Measurements from ENCODE around the gene CACNA1E. TPM values are rescaled to one million over a fixed set of nuclear protein-coding genes. Genes with fewer than 3 reads are reported as not detected.

Gene CACNA1E
- total RNA-seq, 1 experiment from 2014 or later = not detected

- no TSS peak for BruUV-seq (replicated peaks)
- intact Hi-C loops (cut with micrococcal nuclease; ENCODE audit: unreplicated experiment) = no loop called here
- POLR2A ChIA-PET (ENCODE audit: low non-redundant PET) = no interaction called here
- no peak for TF ChIP-seq EZH2 (IDR thresholded peaks at IDR 0.05; ENCODE audit: borderline replicate concordance, low read depth, low read length, poor library complexity, severe bottlenecking)
- no peak for TF ChIP-seq CTCF (conservative IDR thresholded peaks at IDR 0.05; ENCODE audit: low read depth, low read length)
- Histone ChIP-seq H3K36me3 (ENCODE audit: insufficient read depth, low read length, poor library complexity, severe bottlenecking) (no peaks in the 10 kb centered on the region), H3K27me3 (replicated peaks; ENCODE audit: insufficient read depth, low read depth, low read length, poor library complexity) (peaks cover 29% of the 10 kb centered on the region), H3K9me3 (ENCODE audit: low read depth, low read length, poor library complexity, severe bottlenecking) (no peaks in the 10 kb centered on the region), H3K4me1 (ENCODE audit: insufficient read depth, low read length, poor library complexity, severe bottlenecking) (no peaks in the 10 kb centered on the region), H3K27ac (ENCODE audit: low read depth, low read length, poor library complexity, severe bottlenecking) (no peak overlapping the region), H3K4me3 (ENCODE audit: low read depth, low read length, poor library complexity, severe bottlenecking) (no peak overlapping the region)
- CTCF ChIA-PET = no interaction called here
- no peak for DNase-seq (ENCODE audit: low spot score)
Observed at GRCh38 chr1:181531441-181531840, 48.1 kb downstream of the CACNA1E start.

GRCh38 chr1:181531951-181532600, 48.8 kb downstream of the CACNA1E start:
- Histone ChIP-seq H3K36me3 (ENCODE audit: insufficient read depth, low read length, poor library complexity, severe bottlenecking) (no peaks in the 10 kb centered on the region), H3K27ac (ENCODE audit: low read depth, low read length, poor library complexity, severe bottlenecking) (no peak overlapping the region), H3K9me3 (ENCODE audit: low read depth, low read length, poor library complexity, severe bottlenecking) (no peaks in the 10 kb centered on the region), H3K4me3 (ENCODE audit: low read depth, low read length, poor library complexity, severe bottlenecking) (no peak overlapping the region), H3K27me3 (replicated peaks; ENCODE audit: insufficient read depth, low read depth, low read length, poor library complexity) (peaks cover 29% of the 10 kb centered on the region), H3K4me1 (ENCODE audit: insufficient read depth, low read length, poor library complexity, severe bottlenecking) (no peaks in the 10 kb centered on the region)
- no TSS peak for BruUV-seq (replicated peaks)
- ChIA-PET POLR2A (ENCODE audit: low non-redundant PET) (no interaction called here), CTCF (no interaction called here)
- DNase-seq (ENCODE audit: low spot score) = no peak
- intact Hi-C loops (cut with micrococcal nuclease; ENCODE audit: unreplicated experiment) = no loop called here
- TF ChIP-seq EZH2 (IDR thresholded peaks at IDR 0.05; ENCODE audit: borderline replicate concordance, low read depth, low read length, poor library complexity, severe bottlenecking) (no peak), CTCF (conservative IDR thresholded peaks at IDR 0.05; ENCODE audit: low read depth, low read length) (no peak)

GRCh38 chr1:181538836-181539235, 55.5 kb downstream of the CACNA1E start:
- POLR2A ChIA-PET (ENCODE audit: low non-redundant PET) = no interaction called here
- no TSS peak for BruUV-seq (replicated peaks)
- no peak overlapping the region for H3K27ac ChIP-seq (ENCODE audit: low read depth, low read length, poor library complexity, severe bottlenecking)
- H3K9me3 ChIP-seq (ENCODE audit: low read depth, low read length, poor library complexity, severe bottlenecking) = no peaks in the 10 kb centered on the region
- H3K4me3 ChIP-seq (ENCODE audit: low read depth, low read length, poor library complexity, severe bottlenecking) = no peak overlapping the region
- peaks cover 45% of the 10 kb centered on the region for H3K27me3 ChIP-seq (replicated peaks; ENCODE audit: insufficient read depth, low read depth, low read length, poor library complexity)
- CTCF ChIA-PET = no interaction called here
- no peaks in the 10 kb centered on the region for H3K36me3 ChIP-seq (ENCODE audit: insufficient read depth, low read length, poor library complexity, severe bottlenecking)
- no peaks in the 10 kb centered on the region for H3K4me1 ChIP-seq (ENCODE audit: insufficient read depth, low read length, poor library complexity, severe bottlenecking)
- DNase-seq (ENCODE audit: low spot score) = no peak
- intact Hi-C loops (cut with micrococcal nuclease; ENCODE audit: unreplicated experiment) = no loop called here
- no peak for TF ChIP-seq CTCF (conservative IDR thresholded peaks at IDR 0.05; ENCODE audit: low read depth, low read length)
- no peak for TF ChIP-seq EZH2 (IDR thresholded peaks at IDR 0.05; ENCODE audit: borderline replicate concordance, low read depth, low read length, poor library complexity, severe bottlenecking)
